OCI-LY7 (cell line): ENCODE data around the gene FSIP1. TPM values are rescaled to one million over a fixed set of nuclear protein-coding genes. Genes with fewer than 3 reads are reported as not detected.

Source experiments
- BruUV-seq: library from RNA; stranded (reverse); fragments of 400-500 nt; replicated peaks from 2 replicates; lab custom pipeline; 2021; lab: Mats Ljungman, UMichigan
- CTCF ChIA-PET: fragments of 300-600 bp; sonication (Branson Sonifier 250); formaldehyde crosslinking; loops from one replicate; lab custom pipeline; 2022; ENCODE audit warnings: antibody characterized with exemption; ENCODE audit not compliant: unreplicated experiment; lab: Charles Lee
- POLR2A ChIA-PET: fragments of 300-600 bp; sonication (Branson Sonifier 250); formaldehyde crosslinking; loops from one replicate; lab custom pipeline; 2022; ENCODE audit warnings: antibody characterized with exemption; lab: Charles Lee
- DNase-seq: peaks from one replicate; pipeline ENCODE4 v3.0.0-alpha.2; 2015; ENCODE audit warnings: low spot score
- H2AFZ ChIP-seq: fragments of 200-600 bp; sonication (generic), shearing (Covaris generic); 2 replicates; pipeline ENCODE4 v1.6.1; 2014; ENCODE audit warnings: mild to moderate bottlenecking, antibody characterized with exemption, low read length, moderate library complexity
- H3K27ac ChIP-seq: fragments of 200-600 bp; sonication (generic); 2 replicates; pipeline ENCODE4 v1.5.1; 2014; ENCODE audit warnings: mixed run types, low read depth, mild to moderate bottlenecking, moderate library complexity, low read length, inconsistent platforms; ENCODE audit not compliant: poor library complexity, severe bottlenecking
- H3K36me3 ChIP-seq: fragments of 200-600 bp; sonication (generic); 2 replicates; pipeline ENCODE4 v1.6.1; 2014; ENCODE audit warnings: mild to moderate bottlenecking, antibody characterized with exemption, low read length, moderate library complexity, mixed read lengths; ENCODE audit not compliant: insufficient read depth
- H3K4me1 ChIP-seq: fragments of 200-600 bp; sonication (generic); 2 replicates; pipeline ENCODE4 v1.5.1; 2014; ENCODE audit warnings: mild to moderate bottlenecking, low read length; ENCODE audit not compliant: insufficient read depth, poor library complexity, severe bottlenecking
- H3K4me2 ChIP-seq: fragments of 200-600 bp; sonication (generic); 2 replicates; pipeline ENCODE4 v1.6.1; 2014; ENCODE audit warnings: mild to moderate bottlenecking, low read length
- H3K4me3 ChIP-seq: fragments of 200-600 bp; sonication (generic); 2 replicates; pipeline ENCODE4 v1.5.1; 2014; ENCODE audit warnings: mild to moderate bottlenecking, low read depth, low read length; ENCODE audit not compliant: poor library complexity, severe bottlenecking
- H3K79me2 ChIP-seq: fragments of 200-600 bp; sonication (generic); 2 replicates; pipeline ENCODE4 v1.6.1; 2016; ENCODE audit warnings: low read depth, mild to moderate bottlenecking, low read length, moderate library complexity, mixed read lengths; ENCODE audit not compliant: insufficient read depth
- H3K9me2 ChIP-seq: fragments of 200-600 bp; sonication (generic); 2 replicates; pipeline ENCODE4 v1.6.1; 2016; ENCODE audit warnings: mild to moderate bottlenecking, low read length, mixed read lengths; ENCODE audit not compliant: insufficient read depth
- H3K9me3 ChIP-seq: fragments of 200-600 bp; sonication (generic); 2 replicates; pipeline ENCODE4 v1.6.1; 2014; ENCODE audit warnings: mild to moderate bottlenecking, mixed run types, low read length, mixed read lengths
- H4K20me1 ChIP-seq: fragments of 200-600 bp; sonication (generic); 2 replicates; pipeline ENCODE4 v1.6.1; 2014; ENCODE audit warnings: mild to moderate bottlenecking, antibody characterized with exemption, low read length, moderate library complexity, mixed read lengths; ENCODE audit not compliant: insufficient read depth
- EZH2phosphoT487 ChIP-seq: fragments of 200-600 bp; sonication (generic); IDR thresholded peaks from 2 replicates; pipeline ENCODE4 v1.6.1; 2018; ENCODE audit warnings: low read depth, borderline replicate concordance, mild to moderate bottlenecking, mixed run types, antibody characterized with exemption, low read length, moderate library complexity, mixed read lengths
- intact Hi-C: fragments of 100-400 bp; cut with micrococcal nuclease; formaldehyde crosslinking; loops from one replicate; pipeline ENCODE4 v1.10.0; 2022; ENCODE audit not compliant: unreplicated experiment
- total RNA-seq, 2 experiments: library from RNA; depleted of rRNA in 1 of 2; stranded (reverse); fragments of >200 nt in 1 of 2; shearing (Covaris generic) in 1 of 2; gene quantifications; 2 replicates each; pipeline ENCODE4 v1.2.3, GENCODE V29; 2014 to 2022
- TF ChIP-seq, protein P1 (sequence below): fragments of 200-600 bp; sonication (generic); conservative IDR thresholded peaks from 2 replicates; pipeline ENCODE4 v1.5.1; 2014; ENCODE audit warnings: mild to moderate bottlenecking, antibody characterized with exemption, low read length, moderate library complexity, mixed read lengths

Gene FSIP1
- total RNA-seq, 2 experiments from 2014 or later, result 0.28 to 0.65 TPM

- no peak overlapping the region for H3K27ac ChIP-seq
- no peak overlapping the region for H2AFZ ChIP-seq
- no peak for DNase-seq
- no peaks in the 10 kb centered on the region for H3K36me3 ChIP-seq
- ChIA-PET CTCF (no interaction called here), POLR2A (interaction anchor here (1.5 kb wide), 1 partner anchor 10 kb away, joined by 4 read pairs; no protein-coding TSS in a partner anchor)
- H3K9me3 ChIP-seq, result no peaks in the 10 kb centered on the region
- no peak overlapping the region for H3K4me2 ChIP-seq
- no peak overlapping the region for H3K4me3 ChIP-seq
- no peaks in the 10 kb centered on the region for H4K20me1 ChIP-seq
- TF ChIP-seq, protein P1, sequence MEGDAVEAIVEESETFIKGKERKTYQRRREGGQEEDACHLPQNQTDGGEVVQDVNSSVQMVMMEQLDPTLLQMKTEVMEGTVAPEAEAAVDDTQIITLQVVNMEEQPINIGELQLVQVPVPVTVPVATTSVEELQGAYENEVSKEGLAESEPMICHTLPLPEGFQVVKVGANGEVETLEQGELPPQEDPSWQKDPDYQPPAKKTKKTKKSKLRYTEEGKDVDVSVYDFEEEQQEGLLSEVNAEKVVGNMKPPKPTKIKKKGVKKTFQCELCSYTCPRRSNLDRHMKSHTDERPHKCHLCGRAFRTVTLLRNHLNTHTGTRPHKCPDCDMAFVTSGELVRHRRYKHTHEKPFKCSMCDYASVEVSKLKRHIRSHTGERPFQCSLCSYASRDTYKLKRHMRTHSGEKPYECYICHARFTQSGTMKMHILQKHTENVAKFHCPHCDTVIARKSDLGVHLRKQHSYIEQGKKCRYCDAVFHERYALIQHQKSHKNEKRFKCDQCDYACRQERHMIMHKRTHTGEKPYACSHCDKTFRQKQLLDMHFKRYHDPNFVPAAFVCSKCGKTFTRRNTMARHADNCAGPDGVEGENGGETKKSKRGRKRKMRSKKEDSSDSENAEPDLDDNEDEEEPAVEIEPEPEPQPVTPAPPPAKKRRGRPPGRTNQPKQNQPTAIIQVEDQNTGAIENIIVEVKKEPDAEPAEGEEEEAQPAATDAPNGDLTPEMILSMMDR, result no peak
- no peak for TF ChIP-seq EZH2phosphoT487
- no peaks in the 10 kb centered on the region for H3K4me1 ChIP-seq
- no TSS peak for BruUV-seq
- no peaks in the 10 kb centered on the region for H3K79me2 ChIP-seq
- intact Hi-C loops, result no loop called here
- no peaks in the 10 kb centered on the region for H3K9me2 ChIP-seq
These were observed 12.3 kb upstream of the FSIP1 start for GRCh38 chr15:39794954-39795353.

DNA sequence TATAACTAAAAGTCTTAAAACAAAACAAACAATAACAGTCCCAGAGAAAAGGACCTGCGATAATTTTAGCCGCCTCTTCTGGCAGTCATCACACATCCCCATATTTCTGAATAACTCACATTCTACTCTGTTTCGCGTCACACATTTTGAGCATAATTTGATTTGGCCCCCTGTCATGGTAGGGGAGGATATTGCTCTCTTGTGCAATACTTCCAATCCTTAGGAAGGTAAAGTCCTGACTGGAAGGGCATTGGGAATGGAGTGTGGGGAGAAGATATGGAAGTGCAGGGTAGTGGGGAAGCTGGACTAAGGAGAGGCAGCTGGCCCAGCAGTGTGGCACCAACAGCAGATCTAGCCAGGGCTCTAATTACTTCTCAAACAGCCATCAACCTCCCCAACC, 11.3 kb upstream of the FSIP1 start:
- Histone ChIP-seq H3K27ac (no peak overlapping the region), H3K4me3 (no peak overlapping the region), H3K36me3 (no peaks in the 10 kb centered on the region), H3K4me1 (no peaks in the 10 kb centered on the region), H3K4me2 (no peak overlapping the region), H4K20me1 (no peaks in the 10 kb centered on the region), H3K9me3 (no peaks in the 10 kb centered on the region), H3K79me2 (no peaks in the 10 kb centered on the region), H3K9me2 (no peaks in the 10 kb centered on the region), H2AFZ (no peak overlapping the region)
- intact Hi-C loops, result no loop called here
- ChIA-PET CTCF (no interaction called here), POLR2A (interaction anchor here (0.7 kb wide), 1 partner anchor 11 kb away, joined by 3 read pairs; the partner anchor contains the start of gene FSIP1)
- no TSS peak for BruUV-seq
- no peak for DNase-seq
- TF ChIP-seq, protein P1, result no peak
- no peak for TF ChIP-seq EZH2phosphoT487

DNA sequence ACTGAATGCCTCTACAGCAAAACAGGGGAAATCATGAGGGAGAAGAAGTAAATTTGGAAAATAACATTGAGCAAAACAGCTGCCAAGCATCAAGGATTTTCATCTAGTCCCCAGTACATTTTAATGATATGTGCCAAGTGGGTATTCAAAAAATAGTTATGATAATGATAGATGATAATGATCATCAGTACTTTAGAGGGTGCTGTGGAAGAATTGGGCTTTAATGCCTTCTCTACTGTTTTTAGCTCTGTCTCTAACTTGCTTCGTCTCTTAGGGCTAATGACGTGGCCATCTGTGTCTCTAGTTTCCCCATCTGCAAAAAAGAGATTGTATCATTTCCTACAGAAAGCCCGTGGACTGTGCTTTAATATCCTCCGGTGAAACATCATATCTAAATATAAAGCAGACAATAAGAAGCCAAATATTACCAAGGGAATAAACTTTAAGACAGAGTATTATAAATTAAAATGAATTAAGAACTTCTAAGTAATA, 10.2 kb upstream of the FSIP1 start:
- no peak overlapping the region for H2AFZ ChIP-seq
- ChIA-PET CTCF (no interaction called here), POLR2A (interaction anchor here (0.7 kb wide), 1 partner anchor 9 kb away, joined by 3 read pairs; no protein-coding TSS in a partner anchor)
- H3K4me1 ChIP-seq, result no peaks in the 10 kb centered on the region
- no peaks in the 10 kb centered on the region for H3K36me3 ChIP-seq
- H3K79me2 ChIP-seq, result no peaks in the 10 kb centered on the region
- no peak overlapping the region for H3K4me3 ChIP-seq
- H3K9me3 ChIP-seq, result no peaks in the 10 kb centered on the region
- H3K27ac ChIP-seq, result no peak overlapping the region
- BruUV-seq, result no TSS peak
- H4K20me1 ChIP-seq, result no peaks in the 10 kb centered on the region
- TF ChIP-seq EZH2phosphoT487, result no peak
- TF ChIP-seq, protein P1, result no peak
- no peak overlapping the region for H3K4me2 ChIP-seq
- DNase-seq, result no peak
- intact Hi-C loops, result no loop called here
- no peaks in the 10 kb centered on the region for H3K9me2 ChIP-seq
